ENCODE data around the gene SIX1. TPM values are rescaled to one million over a fixed set of nuclear protein-coding genes. Genes with fewer than 3 reads are reported as not detected.

Gene SIX1
- 0.39 and 0.41 TPM in 2 replicates for total RNA-seq

GRCh38 chr14:60648934-60649874, at the start of gene SIX1:
Gene SIX1 (minus strand): TSS chr14:60649477. CDS start chr14:60649189, 288 bp downstream.
- DNase-seq (ENCODE audit: low spot score) = no peak
- Mint-ChIP-seq H3K4me1 (ENCODE audit: low read depth) (peaks cover 59% of the 10 kb centered on the region), H3K36me3 (ENCODE audit: low read depth) (peaks cover 7% of the 10 kb centered on the region), H3K9me3 (no peaks in the 10 kb centered on the region), H3K27me3 (ENCODE audit: insufficient read depth) (peaks cover 84% of the 10 kb centered on the region), H3K27ac (peak within 1 kb of the TSS; percentile 76), H3K4me3 (peak within 1 kb of the TSS; percentile 69)
- intact Hi-C loops (cut with micrococcal nuclease) = loop anchor here (10.0 kb wide), 1 partner anchor 314 kb away; no protein-coding TSS in a partner anchor

- Mint-ChIP-seq H3K9me3 (peaks cover 5% of the 10 kb centered on the region), H3K4me1 (ENCODE audit: low read depth) (no peaks in the 10 kb centered on the region), H3K27ac (no peak overlapping the region), H3K36me3 (ENCODE audit: low read depth) (no peaks in the 10 kb centered on the region), H3K27me3 (ENCODE audit: insufficient read depth) (peaks cover 14% of the 10 kb centered on the region), H3K4me3 (no peak overlapping the region)
- no peak for DNase-seq (ENCODE audit: low spot score)
- intact Hi-C loops (cut with micrococcal nuclease) = no loop called here
Observed at GRCh38 chr14:60695327-60695726, 46.0 kb upstream of the SIX1 start.

DNA sequence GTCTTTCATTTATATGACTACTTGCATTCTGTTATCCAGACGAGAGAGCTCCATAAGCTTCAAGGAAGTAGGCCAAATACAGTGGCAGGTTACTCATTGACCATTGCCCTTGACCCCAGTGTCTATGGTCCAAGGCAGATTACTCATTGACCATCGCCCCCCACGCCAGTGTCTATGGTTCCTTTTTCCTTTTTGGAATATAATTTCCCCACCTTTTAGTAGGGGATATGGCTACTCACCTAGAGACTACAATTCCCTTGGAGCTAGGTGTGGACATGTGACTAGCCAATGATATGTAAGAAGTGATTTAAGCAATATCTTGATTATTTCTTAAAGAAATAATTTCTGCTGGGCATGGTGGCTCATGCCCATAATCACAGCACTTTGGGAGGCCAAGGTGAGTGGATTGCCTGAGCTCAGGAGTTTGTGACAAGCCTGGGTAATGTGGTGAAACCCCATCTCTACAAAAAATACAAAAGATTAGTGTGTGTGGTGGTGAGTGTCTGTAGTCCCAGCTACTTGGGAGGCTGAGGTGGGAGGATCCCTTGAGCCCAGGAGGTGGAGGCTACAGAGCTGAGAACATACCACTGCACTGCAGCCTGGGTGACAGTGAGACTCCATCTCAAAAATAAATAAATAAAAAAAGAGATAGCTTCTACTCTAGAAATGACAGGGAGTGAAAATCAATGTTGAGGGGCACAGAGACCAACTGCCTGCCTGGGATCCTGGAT, 42.3 kb upstream of the SIX1 start:
- H3K9me3 Mint-ChIP-seq = no peaks in the 10 kb centered on the region
- peaks cover 2% of the 10 kb centered on the region for H3K27me3 Mint-ChIP-seq (ENCODE audit: insufficient read depth)
- DNase-seq (ENCODE audit: low spot score) = no peak
- H3K4me1 Mint-ChIP-seq (ENCODE audit: low read depth) = no peaks in the 10 kb centered on the region
- H3K36me3 Mint-ChIP-seq (ENCODE audit: low read depth) = no peaks in the 10 kb centered on the region
- H3K4me3 Mint-ChIP-seq = no peak overlapping the region
- no peak overlapping the region for H3K27ac Mint-ChIP-seq
- intact Hi-C loops (cut with micrococcal nuclease) = no loop called here

GRCh38 chr14:60686865-60687264, 37.6 kb upstream of the SIX1 start:
- Mint-ChIP-seq H3K9me3 (no peaks in the 10 kb centered on the region), H3K36me3 (ENCODE audit: low read depth) (no peaks in the 10 kb centered on the region), H3K27ac (no peak overlapping the region), H3K4me1 (ENCODE audit: low read depth) (no peaks in the 10 kb centered on the region), H3K27me3 (ENCODE audit: insufficient read depth) (peaks cover 3% of the 10 kb centered on the region), H3K4me3 (no peak overlapping the region)
- DNase-seq (ENCODE audit: low spot score) = no peak
- intact Hi-C loops (cut with micrococcal nuclease) = no loop called here

DNA sequence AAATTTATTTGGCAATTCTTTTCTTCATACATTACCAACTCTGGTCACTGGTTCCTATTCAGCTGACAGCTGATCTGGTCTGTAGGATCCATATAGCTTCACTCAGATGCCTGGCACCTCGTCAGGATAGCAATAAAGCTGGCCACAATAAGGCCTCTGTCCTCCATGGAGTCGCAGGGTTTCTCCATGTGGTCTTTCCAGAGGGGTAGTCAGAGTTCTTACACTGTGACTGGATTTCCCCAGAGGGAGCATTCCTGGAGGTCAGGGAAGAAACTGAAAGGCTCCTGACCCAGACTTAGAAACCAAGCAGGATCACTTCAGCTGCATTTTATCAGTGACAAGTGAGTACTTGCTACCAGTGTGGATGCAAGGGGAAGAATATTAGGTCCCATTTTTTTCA, 34.9 kb upstream of the SIX1 start:
- H3K9me3 Mint-ChIP-seq = no peaks in the 10 kb centered on the region
- intact Hi-C loops (cut with micrococcal nuclease) = no loop called here
- peaks cover 5% of the 10 kb centered on the region for H3K27me3 Mint-ChIP-seq (ENCODE audit: insufficient read depth)

GRCh38 chr14:60681271-60681670, 32.0 kb upstream of the SIX1 start:
- Mint-ChIP-seq H3K9me3 (no peaks in the 10 kb centered on the region), H3K27ac (no peak overlapping the region), H3K36me3 (ENCODE audit: low read depth) (no peaks in the 10 kb centered on the region), H3K4me1 (ENCODE audit: low read depth) (no peaks in the 10 kb centered on the region), H3K4me3 (no peak overlapping the region), H3K27me3 (ENCODE audit: insufficient read depth) (peaks cover 7% of the 10 kb centered on the region)
- no peak for DNase-seq (ENCODE audit: low spot score)
- intact Hi-C loops (cut with micrococcal nuclease) = no loop called here

More for the DNA sequence above, 34.9 kb upstream of the SIX1 start:
- no peak for DNase-seq (ENCODE audit: low spot score)
- no peaks in the 10 kb centered on the region for H3K36me3 Mint-ChIP-seq (ENCODE audit: low read depth)
- H3K27ac Mint-ChIP-seq = no peak overlapping the region
- H3K4me1 Mint-ChIP-seq (ENCODE audit: low read depth) = no peaks in the 10 kb centered on the region
- no peak overlapping the region for H3K4me3 Mint-ChIP-seq

DNA sequence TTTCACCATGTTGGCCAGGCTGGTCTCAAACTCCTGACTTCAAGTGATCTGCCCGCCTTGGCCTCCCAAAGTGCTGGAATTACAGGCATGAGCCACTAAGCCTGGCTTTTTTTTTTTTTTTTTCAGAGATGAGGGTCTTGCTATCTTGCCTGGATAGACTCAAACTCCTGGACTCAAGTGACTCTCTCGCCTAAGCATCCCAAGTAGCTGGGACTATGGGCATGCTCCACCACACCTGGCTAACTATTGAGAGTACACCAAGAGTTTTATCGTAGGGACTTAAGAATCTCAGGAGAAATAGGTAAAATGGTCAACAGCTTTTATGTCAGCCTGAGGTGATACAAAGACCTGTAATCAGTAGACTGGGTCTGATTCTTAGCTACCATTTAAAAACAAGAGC, 31.2 kb upstream of the SIX1 start:
- intact Hi-C loops (cut with micrococcal nuclease) = no loop called here
- no peaks in the 10 kb centered on the region for H3K36me3 Mint-ChIP-seq (ENCODE audit: low read depth)
- no peaks in the 10 kb centered on the region for H3K4me1 Mint-ChIP-seq (ENCODE audit: low read depth)
- H3K4me3 Mint-ChIP-seq = no peak overlapping the region
- H3K9me3 Mint-ChIP-seq = no peaks in the 10 kb centered on the region
- no peak overlapping the region for H3K27ac Mint-ChIP-seq
- peaks cover 7% of the 10 kb centered on the region for H3K27me3 Mint-ChIP-seq (ENCODE audit: insufficient read depth)
- DNase-seq (ENCODE audit: low spot score) = no peak

GRCh38 chr14:60679566-60680258, 30.4 kb upstream of the SIX1 start:
- no peaks in the 10 kb centered on the region for H3K4me1 Mint-ChIP-seq (ENCODE audit: low read depth)

GRCh38 chr14:60677701-60678100, 28.4 kb upstream of the SIX1 start:
- intact Hi-C loops (cut with micrococcal nuclease) = no loop called here
- no peak overlapping the region for H3K4me3 Mint-ChIP-seq
- peaks cover 4% of the 10 kb centered on the region for H3K27me3 Mint-ChIP-seq (ENCODE audit: insufficient read depth)
- no peaks in the 10 kb centered on the region for H3K4me1 Mint-ChIP-seq (ENCODE audit: low read depth)
- no peaks in the 10 kb centered on the region for H3K36me3 Mint-ChIP-seq (ENCODE audit: low read depth)
- no peak overlapping the region for H3K27ac Mint-ChIP-seq
- no peaks in the 10 kb centered on the region for H3K9me3 Mint-ChIP-seq
- DNase-seq (ENCODE audit: low spot score) = no peak

More at GRCh38 chr14:60679566-60680258, 30.4 kb upstream of the SIX1 start:
- H3K27ac Mint-ChIP-seq = no peak overlapping the region
- H3K9me3 Mint-ChIP-seq = no peaks in the 10 kb centered on the region
- H3K36me3 Mint-ChIP-seq (ENCODE audit: low read depth) = no peaks in the 10 kb centered on the region
- DNase-seq (ENCODE audit: low spot score) = no peak
- intact Hi-C loops (cut with micrococcal nuclease) = no loop called here
- peaks cover 7% of the 10 kb centered on the region for H3K27me3 Mint-ChIP-seq (ENCODE audit: insufficient read depth)
- no peak overlapping the region for H3K4me3 Mint-ChIP-seq

- Mint-ChIP-seq H3K9me3 (no peaks in the 10 kb centered on the region), H3K27me3 (ENCODE audit: insufficient read depth) (peaks cover 9% of the 10 kb centered on the region), H3K36me3 (ENCODE audit: low read depth) (no peaks in the 10 kb centered on the region)
Observed at GRCh38 chr14:60670989-60671388, 21.7 kb upstream of the SIX1 start.

GRCh38 chr14:60668431-60669112, 19.3 kb upstream of the SIX1 start:
- no peaks in the 10 kb centered on the region for H3K36me3 Mint-ChIP-seq (ENCODE audit: low read depth)
- H3K27me3 Mint-ChIP-seq (ENCODE audit: insufficient read depth) = peaks cover 26% of the 10 kb centered on the region
- no peaks in the 10 kb centered on the region for H3K9me3 Mint-ChIP-seq
- H3K4me3 Mint-ChIP-seq = no peak overlapping the region
- DNase-seq (ENCODE audit: low spot score) = no peak
- intact Hi-C loops (cut with micrococcal nuclease) = no loop called here
- no peak overlapping the region for H3K27ac Mint-ChIP-seq
- no peaks in the 10 kb centered on the region for H3K4me1 Mint-ChIP-seq (ENCODE audit: low read depth)

More at GRCh38 chr14:60670989-60671388, 21.7 kb upstream of the SIX1 start:
- H3K4me3 Mint-ChIP-seq = no peak overlapping the region
- intact Hi-C loops (cut with micrococcal nuclease) = no loop called here
- H3K27ac Mint-ChIP-seq = no peak overlapping the region
- no peaks in the 10 kb centered on the region for H3K4me1 Mint-ChIP-seq (ENCODE audit: low read depth)
- no peak for DNase-seq (ENCODE audit: low spot score)

- no peak for DNase-seq (ENCODE audit: low spot score)
- intact Hi-C loops (cut with micrococcal nuclease) = no loop called here
- H3K27me3 Mint-ChIP-seq (ENCODE audit: insufficient read depth) = peaks cover 40% of the 10 kb centered on the region
- H3K27ac Mint-ChIP-seq = no peak overlapping the region
- H3K4me3 Mint-ChIP-seq = no peak overlapping the region
- H3K36me3 Mint-ChIP-seq (ENCODE audit: low read depth) = no peaks in the 10 kb centered on the region
- no peaks in the 10 kb centered on the region for H3K4me1 Mint-ChIP-seq (ENCODE audit: low read depth)
- no peaks in the 10 kb centered on the region for H3K9me3 Mint-ChIP-seq
Observed at GRCh38 chr14:60665177-60665550, 15.9 kb upstream of the SIX1 start.
